Measurements from ENCODE around the gene UCK1. TPM values are rescaled to one million over a fixed set of nuclear protein-coding genes. Genes with fewer than 3 reads are reported as not detected.

UCK1 gene
- total and polyA plus RNA-seq, 2 of the 13 experiments (the other 11 are each of a cell fraction or from before 2014, with no cell fraction given) = 11.0 to 24.1 TPM

GRCh38 chr9:131496844-131497405 is 34.1 kb downstream of the UCK1 start:
- WGBS (ENCODE audit: low lambda C conversion rate) = 89% methylated on average over 6 of the region's 10 CpGs
- in situ Hi-C loops (cut with HindIII; ENCODE audit: extremely low pct_ligation_motif_present, low pct_unique_long_range_greater_than_20kb) = no loop called here
- Histone ChIP-seq H3K4me2 (ENCODE audit: low read depth, low read length) (no peak overlapping the region), H3K36me3 (replicated peaks in 1 of 2; ENCODE audit: control insufficient read depth in 1 of 2, insufficient read depth in 2 of 2, low read length in 2 of 2) (peaks cover 42 to 63% of the 10 kb centered on the region in 2 experiments), H4K20me1 (ENCODE audit: insufficient read depth, low read length) (no peaks in the 10 kb centered on the region), H3K4me3 (replicated peaks in 1 of 3; ENCODE audit: insufficient read depth in 1 of 3, low read depth in 2 of 3, low read length in 3 of 3) (no peak overlapping the region), H3K9ac (ENCODE audit: insufficient read depth, low read depth, low read length) (no peak overlapping the region), H3K27me3 (ENCODE audit: control insufficient read depth in 1 of 2, insufficient read depth in 2 of 2, low read length in 2 of 2) (no peaks in the 10 kb centered on the region), H3K9me3 (ENCODE audit: low read length) (no peaks in the 10 kb centered on the region), H3K4me1 (ENCODE audit: insufficient read depth, low read length) (peaks cover 13% of the 10 kb centered on the region; the same call in 1 of the 2 replicates), H3K27ac (ENCODE audit: extremely low read length, insufficient read depth, low read length) (no peak overlapping the region), H3K79me2 (ENCODE audit: insufficient read depth, low read length) (no peaks in the 10 kb centered on the region), H2AFZ (ENCODE audit: low read length) (no peak overlapping the region)
- FAIRE-seq (no peak), DNase-seq (ENCODE audit: low spot score) (no peak), ATAC-seq (no peak)
- ChIA-PET CTCF (ENCODE audit: low intra/inter-chr PET ratio, low total read pairs) (no interaction called here), POLR2A (no interaction called here)
- TF ChIP-seq ZNF383 (CRISPR knock-in tag; IDR thresholded peaks at IDR 0.05; ENCODE audit: borderline replicate concordance) (no peak), RBM22 (optimal IDR thresholded peaks at IDR 0.05; ENCODE audit: low read length) (peak; percentile 0), ERF (CRISPR knock-in tag; IDR thresholded peaks at IDR 0.05) (no peak), AGO2 (optimal IDR thresholded peaks at IDR 0.05; ENCODE audit: low read depth, low read length) (peak; percentile 59), ZNF274 (CRISPR knock-in tag; IDR thresholded peaks at IDR 0.05) (no peak), MXI1 (IDR thresholded peaks at IDR 0.05; ENCODE audit: borderline replicate concordance, low read depth, low read length) (no peak), NKX3-1 (CRISPR knock-in tag; IDR thresholded peaks at IDR 0.05) (no peak), HIC2 (CRISPR knock-in tag; IDR thresholded peaks at IDR 0.05; ENCODE audit: low read depth) (no peak)
- BruUV-seq (replicated peaks) = no TSS peak
- intact Hi-C loops (cut with micrococcal nuclease; ENCODE audit: unreplicated experiment) = no loop called here

Measured in HepG2 (cell line).